Amniotic epithelial cell (primary cell): ENCODE measurements around the gene CALM1.
"Not testable (repeated sequence)": the region's sequence is repeated elsewhere in the genome, so short reads cannot be mapped to it uniquely, and the experiment has no call there.

ENCODE experiments used
- DNase-seq: peaks from one replicate; pipeline ENCODE4 v3.0.0-alpha.2; 2010; ENCODE audit warnings: low read depth

CALM1 gene

GRCh38 chr14:90383731-90384542 is 12.9 kb upstream of the CALM1 start:
- DNase-seq, result peak; percentile 61

DNA sequence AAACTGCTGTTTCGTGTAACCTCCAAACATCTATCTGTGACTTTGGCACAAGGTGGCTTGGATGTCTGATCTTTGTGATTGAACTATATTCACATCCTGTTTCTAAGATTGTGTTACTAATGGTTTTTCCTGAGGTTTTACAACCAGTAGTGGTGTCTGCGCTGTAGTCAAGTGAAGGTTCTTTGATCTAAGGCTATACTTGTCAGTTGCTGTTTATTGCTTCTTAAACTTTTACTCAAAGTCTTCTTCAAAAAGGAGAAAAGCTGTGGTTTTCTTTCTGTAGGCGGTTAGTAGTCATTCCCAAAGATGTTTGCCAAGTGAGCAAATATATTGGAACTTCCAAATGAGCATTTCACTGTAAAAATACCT is 12.3 kb upstream of the CALM1 start:
- no peak for DNase-seq

DNA sequence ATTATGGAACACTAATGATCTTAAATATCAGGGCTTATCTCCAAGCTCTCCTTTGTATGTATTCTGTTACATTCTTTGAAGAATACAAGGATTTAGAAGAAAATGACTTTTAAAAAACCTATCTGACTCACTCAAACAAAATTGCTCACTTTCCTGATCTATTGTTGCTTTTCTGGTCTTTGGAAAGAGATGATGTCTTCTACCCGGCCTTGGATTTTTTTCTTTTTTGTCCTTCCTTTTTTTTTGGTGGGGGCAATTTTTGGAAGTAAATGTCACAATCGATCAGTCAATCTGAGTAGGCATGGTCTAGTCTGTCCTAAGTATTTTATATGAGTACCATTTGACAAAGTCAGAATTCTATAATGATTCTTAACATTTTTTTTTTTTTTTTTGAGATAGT is 10.5 kb upstream of the CALM1 start:
- DNase-seq, result no peak

GRCh38 chr14:90387206-90387760 is 9.5 kb upstream of the CALM1 start:
- peak; percentile 31 for DNase-seq

DNA sequence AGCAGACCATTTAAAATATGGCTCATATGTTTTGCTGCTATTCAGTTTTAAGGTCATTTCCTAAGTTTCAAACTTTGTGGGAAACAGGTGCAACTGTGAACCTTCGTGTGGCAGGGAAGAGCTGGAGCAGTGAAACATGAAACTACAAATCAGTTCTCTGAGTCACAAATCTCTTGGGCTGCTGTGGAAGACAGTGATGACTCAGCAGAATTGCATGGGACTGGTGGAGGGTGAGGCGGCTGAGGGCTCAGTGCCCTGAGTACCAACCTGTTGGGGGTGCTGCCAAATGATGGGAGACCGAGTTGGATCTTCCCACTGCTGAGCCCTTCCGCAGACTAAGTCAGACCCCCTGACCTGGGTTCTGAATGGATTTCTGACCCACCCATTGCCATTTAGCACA is 8.4 kb upstream of the CALM1 start:
- peak; percentile 80 for DNase-seq

- DNase-seq, result no peak
These were observed 7.8 kb upstream of the CALM1 start for GRCh38 chr14:90388982-90389381.

GRCh38 chr14:90393966-90394365 is 2.9 kb upstream of the CALM1 start:
- DNase-seq, result no peak

DNA sequence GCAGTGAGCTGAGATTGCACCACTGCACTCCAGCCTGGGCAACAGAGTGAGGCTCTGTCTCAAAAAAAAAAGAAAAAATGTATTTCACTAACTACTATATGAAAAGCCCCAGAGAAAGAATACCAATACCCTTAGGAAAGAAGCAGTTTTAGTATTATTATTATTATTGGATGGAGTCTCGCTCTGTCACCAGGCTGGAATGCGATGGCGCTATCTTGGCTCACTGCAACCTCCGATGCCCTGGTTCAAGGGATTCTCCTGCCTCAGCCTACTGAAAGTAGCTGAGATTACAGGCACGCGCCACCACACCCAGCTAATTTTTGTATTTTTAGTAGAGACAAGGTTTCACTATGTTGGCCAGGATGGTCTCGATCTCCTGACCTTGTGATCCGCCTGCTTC is 2.0 kb upstream of the CALM1 start:
- not testable (repeated sequence) for DNase-seq

GRCh38 chr14:90397425-90398314 is 841 bp downstream of the CALM1 start:
- DNase-seq, result no peak

DNA sequence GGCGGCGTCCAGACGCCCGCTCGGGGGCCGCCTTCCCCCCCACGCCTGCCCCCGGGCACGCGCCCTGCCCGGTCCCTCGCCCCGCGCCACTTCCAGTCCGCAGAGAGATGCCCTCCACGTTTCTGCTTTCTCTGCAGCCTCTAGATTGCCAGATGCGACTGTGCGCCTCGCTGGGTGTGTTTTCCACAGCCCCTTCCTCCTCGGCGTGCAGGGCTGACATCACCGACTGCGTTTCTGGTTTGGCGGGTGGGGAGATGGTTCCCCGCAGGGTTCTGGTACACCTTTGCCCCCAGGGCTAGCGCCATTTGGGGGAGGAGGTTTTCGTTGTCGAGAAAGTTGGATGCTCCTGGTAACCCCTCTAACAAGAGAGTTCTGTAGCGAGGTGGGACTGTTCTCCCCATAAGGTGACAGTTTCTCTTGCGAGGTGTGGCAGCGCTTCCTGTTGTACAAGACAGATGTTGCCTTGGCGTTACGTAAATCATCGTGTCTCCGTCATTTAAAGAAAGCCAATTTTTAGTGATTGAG is 1.5 kb downstream of the CALM1 start:
- no peak for DNase-seq

- DNase-seq, result no peak
These were observed 2.2 kb downstream of the CALM1 start for GRCh38 chr14:90398841-90399540.

GRCh38 chr14:90399541-90400444 is 3.0 kb downstream of the CALM1 start:
- DNase-seq, result peak; percentile 84

DNA sequence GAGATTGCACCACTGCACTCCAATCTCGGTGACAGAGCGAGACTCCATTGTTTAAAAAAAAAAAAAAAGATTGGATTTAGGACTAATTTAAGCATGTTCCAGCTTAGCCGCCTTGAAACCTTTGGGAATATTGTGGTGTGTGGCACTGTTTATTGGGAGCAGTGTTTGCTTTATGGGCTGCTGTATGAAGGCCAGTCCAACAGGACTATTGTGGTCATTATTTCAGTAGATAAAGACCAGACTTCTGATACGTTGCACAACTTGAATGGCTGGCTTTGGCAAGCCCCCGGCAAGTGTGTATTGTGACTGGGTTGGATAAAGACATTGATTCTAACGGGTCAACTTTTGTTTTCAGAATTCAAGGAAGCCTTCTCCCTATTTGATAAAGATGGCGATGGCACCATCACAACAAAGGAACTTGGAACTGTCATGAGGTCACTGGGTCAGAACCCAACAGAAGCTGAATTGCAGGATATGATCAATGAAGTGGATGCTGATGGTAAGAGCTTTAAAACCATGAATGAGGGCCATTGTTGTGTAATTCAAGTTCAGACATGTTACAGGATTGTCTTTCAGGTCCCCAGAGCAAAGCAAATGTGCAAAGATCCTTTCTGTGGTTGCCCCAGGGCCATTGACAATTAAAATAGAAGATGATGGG is 4.2 kb downstream of the CALM1 start:
- no peak for DNase-seq

GRCh38 chr14:90402016-90402415 is 5.2 kb downstream of the CALM1 start:
- DNase-seq, result no peak

DNA sequence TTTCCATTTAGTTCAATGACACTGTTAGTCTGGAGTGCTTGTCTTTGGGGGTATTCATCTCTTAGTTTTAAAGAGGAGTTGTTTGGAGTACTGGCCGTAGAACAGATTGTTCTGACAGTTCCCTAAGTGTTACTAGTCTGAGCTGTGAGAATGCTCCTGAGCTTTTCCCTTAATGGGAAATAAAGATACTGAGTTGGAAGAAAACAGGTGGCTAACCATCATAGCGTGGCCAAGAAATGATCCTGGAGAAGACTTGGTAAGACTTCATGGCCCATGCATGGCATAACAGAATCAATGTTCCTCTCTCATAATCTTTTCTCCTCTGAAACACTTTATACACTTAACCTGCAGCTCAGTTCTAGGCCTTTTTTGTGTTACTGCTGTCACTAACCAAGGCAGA is 6.2 kb downstream of the CALM1 start:
- no peak for DNase-seq

DNA sequence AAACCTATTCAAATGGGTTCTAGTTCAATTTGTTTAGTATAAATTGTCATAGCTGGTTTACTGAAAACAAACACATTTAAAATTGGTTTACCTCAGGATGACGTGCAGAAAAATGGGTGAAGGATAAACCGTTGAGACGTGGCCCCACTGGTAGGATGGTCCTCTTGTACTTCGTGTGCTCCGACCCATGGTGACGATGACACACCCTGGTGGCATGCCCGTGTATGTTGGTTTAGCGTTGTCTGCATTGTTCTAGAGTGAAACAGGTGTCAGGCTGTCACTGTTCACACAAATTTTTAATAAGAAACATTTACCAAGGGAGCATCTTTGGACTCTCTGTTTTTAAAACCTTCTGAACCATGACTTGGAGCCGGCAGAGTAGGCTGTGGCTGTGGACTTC is 8.3 kb downstream of the CALM1 start:
- no peak for DNase-seq

DNA sequence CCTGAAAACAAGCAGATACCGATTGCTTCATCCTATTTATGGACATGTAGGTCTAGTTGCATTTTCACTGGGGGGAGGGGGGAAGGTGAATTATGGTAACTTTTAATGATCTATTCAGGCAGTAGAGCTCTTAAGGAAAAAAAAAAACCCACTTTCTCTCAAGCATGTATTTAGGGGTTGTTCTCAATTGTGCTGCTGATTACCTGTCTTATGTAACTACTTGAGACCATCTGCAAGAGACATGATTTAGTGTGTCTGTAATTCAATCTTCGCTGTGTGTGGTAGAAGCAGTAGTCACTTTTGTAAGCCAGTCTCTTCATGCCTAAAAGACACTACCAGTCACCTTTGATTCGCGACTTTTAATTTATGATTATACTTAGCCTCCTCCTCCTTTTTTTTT is 8.9 kb downstream of the CALM1 start:
- DNase-seq, result no peak

GRCh38 chr14:90406384-90406798 is 9.6 kb downstream of the CALM1 start:
- DNase-seq, result no peak

DNA sequence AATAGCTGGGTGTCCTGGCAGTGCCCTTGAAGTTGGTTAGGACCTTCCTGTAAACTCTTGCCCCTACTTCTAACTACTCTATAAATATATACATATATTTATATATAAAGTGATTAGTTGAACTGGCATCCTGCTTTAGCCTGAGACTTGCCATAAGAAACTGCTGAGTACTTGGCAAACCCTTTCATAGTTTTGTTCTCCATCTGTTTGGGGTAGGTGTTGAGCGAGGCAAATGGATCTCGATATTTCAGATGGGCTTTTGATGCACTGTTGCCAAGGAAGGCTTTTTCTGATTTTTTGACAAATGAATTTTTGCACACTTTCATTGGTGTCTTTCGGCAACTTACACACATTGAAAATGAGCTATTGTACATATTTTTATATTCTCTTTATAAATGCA is 10.4 kb downstream of the CALM1 start:
- no peak for DNase-seq

DNA sequence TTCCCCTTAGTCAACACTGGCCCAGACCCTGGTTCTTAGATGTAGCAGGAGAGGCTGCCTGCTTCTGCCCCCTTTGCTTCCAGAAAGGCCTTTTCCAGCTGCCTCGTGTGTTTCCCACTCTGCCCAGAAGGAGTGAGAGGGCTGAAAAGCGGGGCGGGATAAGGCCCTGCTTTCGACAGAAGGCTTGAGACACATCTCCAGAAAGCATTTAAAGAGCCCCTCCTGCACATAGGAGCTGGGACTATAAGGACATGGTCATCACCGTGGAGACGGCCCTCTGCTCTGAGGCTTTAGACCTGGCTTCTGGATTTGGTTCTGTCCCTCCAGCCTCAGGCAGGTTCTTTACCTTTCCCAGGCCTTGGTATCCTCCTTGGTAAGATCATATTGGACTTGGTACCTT is 11.9 kb downstream of the CALM1 start:
- DNase-seq, result no peak
